G401 (cell line): Measurements from ENCODE around the gene ELMOD2. TPM values are rescaled to one million over a fixed set of nuclear protein-coding genes. Genes with fewer than 3 reads are reported as not detected.

ENCODE experiments used
- DNase-seq: peaks from one replicate; pipeline ENCODE4 v3.0.0-alpha.2; 2015; ENCODE audit warnings: low spot score
- in situ Hi-C: cut with HindIII; loops from 2 replicates; pipeline ENCODE4 v1.10.0; 2016; ENCODE audit warnings: low sequenced_read_pairs, mixed read lengths
- total RNA-seq: library from RNA; depleted of rRNA; stranded (reverse); fragments of >200 nt; shearing (Covaris generic); gene quantifications from 2 replicates; pipeline ENCODE4 v1.2.3, GENCODE V29; 2014; rRNA removed

The ELMOD2 gene
- total RNA-seq, 1 experiment from 2014 or later = 28.5 TPM

GRCh38 chr4:140575489-140575888, 51.5 kb downstream of the ELMOD2 start:
- no peak for DNase-seq
- in situ Hi-C loops = no loop called here

DNA sequence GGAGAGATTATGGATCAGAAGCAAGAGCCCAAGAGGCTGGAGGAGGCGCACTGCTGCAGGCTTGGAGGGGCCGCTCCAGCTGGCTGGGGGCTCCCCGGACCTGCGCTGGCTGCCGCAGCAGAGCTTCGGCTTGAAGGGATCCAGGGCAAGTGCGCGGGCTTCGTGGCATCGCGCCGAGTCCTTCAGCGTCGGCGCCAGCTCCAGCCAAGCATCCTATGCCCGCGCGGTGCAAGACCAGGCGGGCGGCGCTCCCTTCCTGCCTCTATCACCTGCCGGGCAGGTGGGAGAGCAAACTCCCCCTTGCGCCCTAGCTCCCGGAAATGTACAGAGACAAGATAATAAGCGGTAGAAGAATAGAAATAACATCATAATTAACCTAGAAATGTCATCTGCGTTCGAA, 55.3 kb downstream of the ELMOD2 start:
- DNase-seq = peak; percentile 47
- in situ Hi-C loops = no loop called here

- in situ Hi-C loops = no loop called here
Measured at GRCh38 chr4:140581078-140581477, 57.1 kb downstream of the ELMOD2 start.

GRCh38 chr4:140584439-140584838, 60.5 kb downstream of the ELMOD2 start:
- no peak for DNase-seq
- in situ Hi-C loops = no loop called here

More at GRCh38 chr4:140581078-140581477, 57.1 kb downstream of the ELMOD2 start:
- DNase-seq = no peak

DNA sequence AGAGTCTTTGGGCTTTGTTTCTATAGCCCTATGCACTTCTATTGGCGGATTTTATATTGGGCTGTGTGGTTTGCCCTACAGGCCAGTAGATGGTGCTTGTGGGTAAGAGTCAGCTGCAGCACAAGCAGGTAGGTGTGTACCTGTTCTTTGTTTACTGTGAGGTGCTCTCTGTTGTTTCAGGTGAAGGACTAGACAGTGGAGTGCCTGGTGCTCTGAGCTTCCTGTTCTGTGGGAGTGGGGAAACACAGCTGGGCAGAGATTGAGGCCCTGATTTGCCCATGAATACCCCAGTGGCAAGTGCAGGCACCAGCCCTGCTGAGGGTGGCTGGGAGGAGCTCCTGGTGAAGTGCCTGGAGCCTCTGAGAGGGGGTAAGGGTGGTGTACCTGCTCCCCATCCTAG, 71.1 kb downstream of the ELMOD2 start:
- DNase-seq = peak; percentile 68
- in situ Hi-C loops = loop anchor here (5.0 kb wide), 1 partner anchor 37 kb away; no protein-coding TSS in a partner anchor

DNA sequence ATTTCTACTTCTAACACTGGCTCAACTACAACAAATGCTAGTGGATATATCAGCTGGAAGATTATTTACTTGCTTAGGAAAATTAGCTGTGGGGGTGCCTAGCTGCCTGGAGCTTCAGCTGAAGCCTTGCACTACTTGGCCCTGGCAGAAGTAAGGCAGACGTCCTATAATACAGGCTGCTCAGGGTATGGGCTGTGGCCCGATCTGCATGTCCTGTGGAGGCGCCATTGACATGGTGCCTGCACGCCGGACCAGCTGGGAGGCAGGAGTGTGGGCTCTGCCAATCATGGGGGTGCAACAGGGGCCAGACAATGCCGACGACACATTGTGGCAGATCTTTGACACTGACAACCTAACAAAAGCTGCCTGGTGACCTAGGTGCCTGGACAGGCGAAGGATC, 76.4 kb downstream of the ELMOD2 start:
- DNase-seq = no peak
- in situ Hi-C loops = no loop called here

DNA sequence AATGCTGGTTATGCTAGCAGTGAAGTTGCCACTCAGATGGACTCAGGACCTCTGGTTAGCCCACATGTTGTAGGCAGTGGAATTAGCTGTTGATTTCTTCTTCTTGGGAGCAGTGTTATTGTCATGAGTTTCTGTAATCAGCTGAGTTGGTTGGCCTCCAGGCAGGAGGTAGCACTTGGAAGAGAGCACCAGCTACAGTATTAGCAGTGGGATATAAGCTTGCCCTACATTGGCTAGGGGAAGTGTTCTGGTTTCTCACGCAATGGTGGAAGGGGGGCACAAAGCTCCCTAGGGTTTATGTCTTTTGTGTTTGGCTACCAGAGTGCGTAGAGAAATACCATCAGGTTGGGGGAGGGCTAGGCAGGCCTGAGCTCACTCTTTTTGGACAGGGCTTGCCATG, 78.7 kb downstream of the ELMOD2 start:
- in situ Hi-C loops = no loop called here

DNA sequence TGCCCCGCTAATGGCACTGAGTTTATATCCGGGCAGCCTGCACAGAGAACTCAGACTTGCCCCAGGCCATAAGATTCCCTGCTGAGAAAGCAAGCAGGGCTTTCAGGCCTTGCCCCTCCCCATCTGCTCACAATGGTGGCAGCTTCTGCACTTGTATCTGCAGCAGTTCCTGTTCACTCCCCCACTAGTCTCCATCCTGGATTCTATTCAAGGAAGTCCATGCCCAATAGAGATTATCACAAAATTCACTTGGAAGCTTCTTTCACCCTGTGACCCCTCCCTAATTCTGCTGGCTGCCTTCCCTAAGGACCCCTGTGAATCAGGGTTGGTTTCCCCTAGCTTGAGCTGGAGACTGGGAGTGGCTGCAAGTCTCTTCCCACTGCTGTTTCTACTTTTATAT, 79.3 kb downstream of the ELMOD2 start:
- DNase-seq = no peak
- in situ Hi-C loops = no loop called here

More for the DNA sequence above, 78.7 kb downstream of the ELMOD2 start:
- DNase-seq = no peak

Other genes with a start within 250 kb of the ELMOD2 start
- 39.8 and 56.9 TPM in 2 replicates for gene SCOC, start 150.5 kb upstream of the ELMOD2 start, total RNA-seq
- gene CLGN, start 96.5 kb upstream of the ELMOD2 start, total RNA-seq = 3.5 and 3.9 TPM in 2 replicates
- gene MGAT4D, start 25.9 kb upstream of the ELMOD2 start, total RNA-seq = not detected in 2 replicates
- gene UCP1, start 44.8 kb downstream of the ELMOD2 start, total RNA-seq = not detected in 2 replicates
- 4.7 and 9.4 TPM in 2 replicates for gene TBC1D9, start 232.2 kb downstream of the ELMOD2 start, total RNA-seq